H54 (cell line): ENCODE data around the gene GFPT2.

Experiments used
- DNase-seq: peaks from one replicate; pipeline ENCODE4 v3.0.0; 2011; ENCODE audit warnings: low spot score, mixed read lengths; ENCODE audit not compliant: insufficient read length
- FAIRE-seq: peaks from 3 replicates; lab custom pipeline; 2011; peaks lifted over from hg19 to GRCh38; lab: Jason Lieb, UNC
- POLR2A ChIP-seq: IDR thresholded peaks from 2 replicates; pipeline ENCODE4 v1.6.1; 2011; ENCODE audit warnings: low read depth, mild to moderate bottlenecking, low read length

Gene GFPT2

DNA sequence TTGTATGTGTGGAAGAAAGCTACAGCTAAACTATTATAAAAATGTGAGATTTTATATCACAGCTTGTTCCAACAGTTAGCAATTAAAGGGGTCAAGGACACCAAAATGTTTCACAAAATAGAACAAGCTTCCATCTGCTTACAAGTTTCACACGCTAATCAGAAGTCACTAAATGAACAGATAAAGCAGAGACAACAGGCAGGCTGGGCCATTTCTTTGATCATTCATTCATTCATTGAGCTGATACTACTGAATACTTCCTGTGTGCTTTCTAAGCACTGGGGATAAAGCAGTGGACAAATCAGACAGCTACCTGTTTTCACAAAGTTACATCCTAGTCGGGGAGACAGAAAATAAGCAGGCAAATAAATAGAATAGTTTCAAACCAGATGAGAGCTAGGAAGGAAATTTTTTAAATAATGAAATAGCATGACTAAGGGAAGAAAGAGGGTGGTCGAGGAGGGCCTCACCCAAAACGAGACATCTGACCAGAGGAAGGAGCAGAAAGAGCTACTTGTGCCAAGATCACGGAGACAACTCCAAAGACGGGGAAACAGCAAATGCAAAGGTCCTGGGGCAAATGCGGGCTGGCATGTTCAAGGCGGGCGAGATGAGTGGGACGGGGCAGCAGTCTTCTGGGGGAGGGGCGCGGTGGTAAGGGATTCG lies 62.4 kb downstream of the GFPT2 start:
- TF ChIP-seq POLR2A, result no peak
- DNase-seq, result no peak
- FAIRE-seq, result no peak

DNA sequence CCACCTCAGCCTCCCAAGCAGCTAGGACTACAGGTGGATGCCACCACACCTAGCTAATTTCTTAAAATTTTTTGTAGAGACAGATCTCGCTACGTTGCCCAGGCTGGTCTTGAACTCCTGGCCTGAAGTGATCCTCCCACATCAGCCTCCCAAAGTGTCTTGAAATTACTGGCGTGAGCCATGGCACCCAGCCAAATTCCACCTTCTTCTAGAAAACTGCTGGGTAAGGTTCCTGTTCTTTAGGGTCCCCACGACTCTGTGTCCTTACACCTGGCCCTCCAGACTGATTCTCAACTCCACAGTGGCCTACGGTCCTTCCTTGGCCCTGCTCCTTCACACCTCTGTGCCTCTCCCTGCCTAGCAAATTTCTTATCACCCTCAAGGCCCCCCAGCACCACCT lies 63.2 kb downstream of the GFPT2 start:
- no peak for DNase-seq
- TF ChIP-seq POLR2A, result no peak
- no peak for FAIRE-seq

DNA sequence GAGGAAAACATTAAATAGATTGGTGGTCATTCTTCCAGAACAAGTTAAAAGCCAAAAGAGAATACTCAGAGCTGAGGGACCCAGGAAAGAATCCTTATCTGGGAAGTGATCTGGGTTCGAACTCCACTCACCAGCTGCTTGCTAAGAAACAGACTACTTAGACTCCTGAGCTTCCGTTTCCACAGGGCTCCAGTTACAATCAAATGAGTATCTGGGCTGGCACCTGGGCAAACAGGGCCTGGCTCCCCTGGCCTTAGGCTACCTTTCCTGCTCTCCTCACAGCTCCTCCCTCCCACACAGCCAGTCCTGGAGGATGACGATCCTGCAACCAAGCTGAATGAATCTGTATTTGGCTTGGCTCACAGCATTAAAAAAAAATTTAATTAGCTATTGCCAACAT lies 63.7 kb downstream of the GFPT2 start:
- FAIRE-seq, result no peak
- no peak for TF ChIP-seq POLR2A
- no peak for DNase-seq

DNA sequence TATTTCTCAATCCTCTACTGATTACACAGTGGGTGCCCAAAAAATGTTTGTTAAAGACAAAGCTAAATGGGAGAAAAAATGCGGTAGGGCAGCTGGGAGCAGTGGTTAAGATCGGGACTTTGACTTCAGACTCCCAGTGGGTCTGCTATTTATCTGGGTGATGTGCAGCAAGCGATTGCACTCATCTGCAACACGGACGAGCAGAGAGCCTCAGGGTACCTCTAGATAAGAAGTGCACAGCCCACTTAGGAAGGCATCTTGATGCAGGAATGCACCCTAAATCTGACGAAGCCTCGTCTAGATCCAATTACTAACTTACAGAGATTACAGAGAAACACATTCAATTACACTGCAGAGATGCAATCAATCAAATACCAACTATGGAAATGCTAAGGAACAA lies 65.3 kb downstream of the GFPT2 start:
- TF ChIP-seq POLR2A, result no peak
- FAIRE-seq (no peak), DNase-seq (no peak)

DNA sequence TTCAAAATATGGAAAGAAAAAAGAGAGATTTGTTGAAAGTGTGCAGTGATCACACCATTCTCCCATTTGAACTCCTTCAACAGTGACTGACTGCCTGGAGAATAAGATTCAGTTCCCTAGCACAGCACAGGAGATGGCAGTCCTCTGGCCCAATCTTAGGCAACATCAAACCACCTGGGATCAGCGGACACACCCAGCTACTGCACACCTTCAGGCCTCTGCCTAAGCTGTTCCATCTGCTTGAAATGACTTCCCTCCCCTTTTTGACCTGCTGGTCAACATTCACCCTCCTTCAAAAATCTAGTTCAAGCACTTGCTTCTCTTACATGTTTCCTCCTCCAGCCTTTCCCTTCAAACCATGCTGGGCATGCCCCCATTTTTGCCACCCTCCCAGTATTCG lies 65.7 kb downstream of the GFPT2 start:
- DNase-seq (no peak), FAIRE-seq (no peak)

DNA sequence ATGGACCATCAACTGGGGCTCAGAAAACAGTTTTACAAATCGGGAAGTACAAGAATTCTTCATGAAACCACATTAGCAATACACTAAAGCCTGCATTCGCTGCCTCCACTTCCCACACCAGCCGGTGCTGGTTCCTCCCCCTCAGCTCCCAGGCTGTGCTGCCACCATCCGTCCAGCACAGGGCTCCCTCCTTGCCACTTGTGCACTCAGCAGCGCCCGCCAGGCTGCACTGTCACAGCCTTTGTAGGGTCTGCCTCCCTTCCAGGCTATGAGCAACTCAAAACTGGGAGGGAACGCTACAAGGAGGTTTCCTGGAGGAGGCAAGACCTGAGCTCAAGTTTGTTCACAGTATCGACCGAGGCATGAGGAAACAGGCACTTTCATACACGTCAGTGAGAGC lies 69.0 kb downstream of the GFPT2 start:
- FAIRE-seq (no peak), DNase-seq (no peak)
- no peak for TF ChIP-seq POLR2A

More for the DNA sequence above, 65.7 kb downstream of the GFPT2 start:
- no peak for TF ChIP-seq POLR2A

DNA sequence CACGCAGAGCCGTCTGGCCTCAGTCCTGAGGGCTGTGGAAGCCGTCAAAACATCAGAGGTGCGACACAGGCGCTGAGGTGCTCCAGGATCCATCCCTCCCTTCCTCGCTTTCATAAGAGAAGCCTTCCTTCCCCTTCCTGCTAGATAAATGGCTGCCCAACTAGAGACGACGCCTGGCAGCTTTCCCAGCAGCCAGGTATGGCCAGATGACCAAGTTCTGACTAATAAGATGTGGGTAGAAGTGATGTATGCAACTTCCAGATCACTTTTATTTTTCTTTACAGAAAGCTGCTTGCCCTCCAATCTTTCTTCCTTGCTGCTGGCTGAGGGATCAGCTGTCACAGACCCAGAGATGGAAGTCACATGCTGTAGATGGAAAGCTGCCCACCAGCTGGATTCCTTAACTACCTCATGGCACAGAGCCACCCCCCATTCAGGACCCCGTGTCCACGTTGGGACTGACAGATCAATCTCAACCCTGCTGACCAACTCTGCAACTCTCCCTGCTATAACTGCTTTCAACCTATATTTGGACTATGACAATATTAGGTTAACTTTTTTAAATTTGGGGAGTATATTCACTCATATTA lies 70.0 kb downstream of the GFPT2 start:
- FAIRE-seq (no peak), DNase-seq (no peak)
- TF ChIP-seq POLR2A, result no peak

DNA sequence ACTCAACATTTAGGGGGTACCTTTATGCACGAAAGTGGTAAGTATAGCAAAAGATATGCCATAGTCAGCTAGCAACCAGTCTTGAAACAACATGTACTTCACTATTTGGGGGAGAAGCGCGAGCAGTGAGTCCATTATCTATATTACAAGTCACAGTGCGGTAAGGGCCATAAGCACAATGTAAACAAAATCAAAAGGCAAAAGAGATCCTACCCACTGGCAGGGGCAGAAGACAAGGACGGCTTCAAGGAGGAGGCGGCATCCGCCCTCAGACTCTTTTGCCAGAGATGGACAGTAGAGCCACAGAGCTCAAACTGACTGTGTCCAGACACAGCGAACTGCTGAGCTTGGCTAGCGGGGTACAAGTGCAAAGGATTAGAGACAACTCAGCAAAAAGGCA lies 70.9 kb downstream of the GFPT2 start:
- DNase-seq (no peak), FAIRE-seq (no peak)
- TF ChIP-seq POLR2A, result no peak

DNA sequence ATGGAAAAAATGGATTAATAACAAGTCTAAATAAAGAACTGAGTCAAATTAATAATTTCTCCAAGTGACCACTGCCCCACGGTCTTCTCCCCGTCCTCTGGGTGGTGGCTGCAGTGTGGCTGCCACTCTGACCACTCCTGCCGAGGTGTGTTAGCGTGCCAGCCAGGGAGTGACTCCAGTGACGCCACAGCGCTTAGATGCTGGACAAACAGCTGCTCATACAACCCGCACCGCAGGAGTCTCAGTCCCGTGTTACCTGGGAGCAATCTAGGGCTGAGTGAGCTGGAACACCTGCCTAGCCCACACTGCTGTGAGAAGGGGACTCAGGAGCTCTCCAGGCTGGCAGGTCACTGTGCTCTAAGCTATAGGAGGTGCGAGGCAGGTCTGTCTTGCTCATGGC lies 71.4 kb downstream of the GFPT2 start:
- FAIRE-seq (no peak), DNase-seq (no peak)
- TF ChIP-seq POLR2A, result no peak

DNA sequence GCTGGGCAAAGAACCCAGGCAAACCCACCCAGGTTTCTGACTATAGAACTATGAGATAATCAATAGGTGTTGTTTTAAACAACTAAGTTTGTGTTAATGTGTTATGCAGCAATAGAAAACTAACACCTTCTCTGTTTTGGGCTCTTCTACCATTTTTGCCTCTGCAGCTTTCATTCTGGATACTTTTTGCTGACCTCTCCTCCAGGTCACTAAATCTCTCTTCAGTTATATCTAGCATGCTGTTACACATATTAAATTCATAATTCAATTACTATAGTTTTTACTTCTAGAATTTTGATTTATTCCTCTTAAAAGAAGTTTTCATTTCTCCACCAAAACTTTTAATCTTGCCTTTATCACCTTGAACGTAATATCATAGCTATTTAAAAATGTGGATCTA lies 78.4 kb downstream of the GFPT2 start:
- no peak for DNase-seq
- no peak for TF ChIP-seq POLR2A
- FAIRE-seq, result no peak

DNA sequence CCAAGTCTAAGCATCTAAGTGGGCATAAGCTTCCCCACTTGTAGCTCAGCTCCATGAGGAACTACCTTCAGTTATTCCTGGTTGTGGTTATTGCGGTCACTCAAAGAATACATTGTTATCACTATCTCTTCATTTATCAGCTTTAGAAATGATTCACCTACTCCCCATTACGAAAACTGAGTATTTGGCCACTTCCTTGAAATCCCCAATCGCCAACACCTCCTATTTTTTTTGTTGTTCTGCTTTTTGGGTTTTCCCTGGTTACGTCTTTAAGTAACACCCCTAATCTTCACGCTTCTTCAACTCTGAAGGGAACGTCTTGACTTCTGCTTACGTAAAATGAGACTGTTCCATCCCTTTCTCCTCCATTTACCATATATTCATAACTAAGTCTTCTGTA lies 81.9 kb downstream of the GFPT2 start:
- FAIRE-seq, result no peak
- TF ChIP-seq POLR2A, result no peak
- DNase-seq, result no peak

DNA sequence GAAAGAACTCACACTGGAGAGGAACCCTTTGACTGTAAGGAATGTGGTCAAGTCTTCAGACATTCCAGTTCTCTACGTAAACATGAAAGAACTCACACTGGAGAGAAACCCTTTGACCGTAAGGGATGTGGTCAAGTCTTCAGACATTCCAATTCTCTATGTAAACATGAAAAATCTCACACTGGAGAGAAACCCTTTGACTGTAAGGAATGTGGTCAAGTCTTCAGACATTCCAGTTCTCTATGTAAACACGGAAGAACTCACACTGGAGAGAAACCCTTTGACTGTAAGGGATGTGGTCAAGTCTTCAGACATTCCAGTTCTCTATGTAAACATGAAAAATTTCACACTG lies 93.9 kb downstream of the GFPT2 start:
- no peak for FAIRE-seq
- TF ChIP-seq POLR2A, result no peak
- DNase-seq, result no peak

DNA sequence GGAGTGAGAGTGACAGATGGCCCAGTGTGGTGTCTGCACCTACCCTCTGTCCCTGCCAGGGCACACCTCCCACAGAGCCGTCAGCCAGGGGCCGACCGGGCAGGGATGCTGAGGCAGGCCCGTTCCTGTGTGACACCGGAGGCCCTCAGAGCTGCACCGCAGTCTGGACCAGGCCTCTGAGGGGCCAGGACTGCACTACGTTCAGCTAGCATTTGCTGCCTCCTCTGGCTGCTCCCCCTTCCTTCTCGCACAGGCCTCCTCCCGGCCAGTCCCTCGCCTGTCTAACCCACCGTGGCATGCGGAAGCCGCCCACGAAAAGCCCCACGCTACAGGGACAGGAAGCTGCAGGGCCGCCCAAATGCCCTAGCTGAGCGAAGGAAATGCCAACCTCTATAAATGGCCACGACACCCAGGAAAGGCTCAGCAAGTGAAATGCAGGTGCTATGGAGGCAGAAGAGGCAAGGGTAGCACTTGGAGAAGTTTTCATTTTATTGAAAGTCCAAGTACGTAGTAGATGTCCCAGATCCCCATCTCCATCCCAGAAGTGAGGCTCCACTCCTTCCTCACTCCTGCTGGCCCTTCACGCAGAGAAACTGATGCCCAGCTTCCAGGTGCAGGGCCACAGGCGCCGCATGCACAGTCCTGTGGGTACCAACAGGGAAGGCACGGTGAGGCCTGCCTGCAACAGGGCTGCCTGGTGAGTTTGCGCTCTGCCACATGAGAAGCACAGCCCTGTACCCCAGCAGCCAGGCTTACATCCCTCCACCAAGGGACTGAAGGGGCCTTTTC lies 99.9 kb downstream of the GFPT2 start:
- no peak for FAIRE-seq
- TF ChIP-seq POLR2A, result no peak
- no peak for DNase-seq

DNA sequence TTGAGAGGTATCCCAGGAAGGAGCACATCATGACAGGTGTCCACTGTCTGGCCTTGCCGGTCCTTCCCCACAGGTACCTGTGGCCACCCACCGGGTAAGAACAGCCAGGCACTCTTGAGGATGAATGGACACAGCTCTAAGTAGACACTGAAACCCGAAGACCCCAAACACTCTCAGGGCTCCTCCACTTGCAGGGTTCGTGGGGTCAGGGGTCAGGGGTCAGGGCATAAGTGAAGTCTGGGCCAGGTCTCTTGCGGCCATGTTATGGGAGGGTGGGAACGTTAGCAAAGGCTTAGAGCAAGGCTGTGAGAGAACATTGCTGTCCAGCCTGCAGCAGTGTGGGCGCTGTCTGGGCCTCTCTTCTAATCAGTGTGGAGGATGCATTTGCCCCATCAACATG lies 101.2 kb downstream of the GFPT2 start:
- FAIRE-seq, result no peak
- no peak for TF ChIP-seq POLR2A
- DNase-seq, result no peak

DNA sequence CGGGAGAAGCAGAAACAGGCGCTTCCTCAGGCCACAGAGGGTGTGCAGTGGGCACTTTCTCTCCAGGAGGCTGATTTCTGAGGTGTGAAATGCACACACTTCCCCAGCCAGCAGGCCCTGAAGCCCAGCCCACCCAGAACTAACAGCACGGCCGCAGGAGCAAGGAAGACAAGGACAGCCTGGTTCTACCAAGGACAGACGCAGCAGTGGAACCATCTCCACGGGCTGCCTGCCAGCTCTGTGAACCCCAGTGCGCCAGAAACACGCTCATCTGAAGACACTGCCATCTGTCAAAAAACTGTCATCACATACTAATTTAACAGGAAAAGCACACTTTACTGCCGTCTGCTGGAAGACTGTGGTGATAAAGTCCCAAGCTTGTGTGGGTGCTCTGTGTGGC lies 102.0 kb downstream of the GFPT2 start:
- FAIRE-seq (no peak), DNase-seq (no peak)
- TF ChIP-seq POLR2A, result no peak
